ENCODE measurements around the gene CCDC192. TPM values are rescaled to one million over a fixed set of nuclear protein-coding genes. Genes with fewer than 3 reads are reported as not detected.
A peak's percentile ranks its signal among the peaks of the same experiment; 100 is the strongest.

The CCDC192 gene
- total RNA-seq, 1 experiment from 2014 or later, result not detected

DNA sequence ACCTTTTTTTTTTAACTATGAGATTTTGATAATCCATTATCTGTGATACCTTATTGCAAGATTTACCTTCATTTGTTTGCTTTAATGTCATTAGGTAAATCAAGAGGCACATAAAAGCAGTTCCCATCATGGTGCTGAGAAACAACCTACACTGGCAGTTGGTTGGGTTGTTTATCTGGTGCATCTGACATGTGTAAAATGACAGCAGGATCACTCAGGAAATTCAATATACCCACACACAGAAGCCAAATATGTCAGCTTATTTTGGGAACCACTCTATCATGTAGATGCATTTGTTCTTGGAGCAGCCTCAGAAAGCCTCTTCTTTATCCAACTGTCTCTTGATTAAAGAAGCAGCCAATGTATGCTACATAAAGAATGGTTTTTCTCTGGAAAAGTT, 7.8 kb upstream of the CCDC192 start:
- no peak for DNase-seq (ENCODE audit: unreplicated experiment)
- Mint-ChIP-seq H3K36me3 (ENCODE audit: insufficient read depth, unreplicated experiment) (peaks cover 5% of the 10 kb centered on the region), H3K27ac (ENCODE audit: low read depth, unreplicated experiment) (no peak overlapping the region), H3K27me3 (ENCODE audit: insufficient read depth, unreplicated experiment) (peaks cover 17% of the 10 kb centered on the region), H3K4me1 (ENCODE audit: insufficient read depth, unreplicated experiment) (peaks cover 21% of the 10 kb centered on the region), H3K4me3 (ENCODE audit: unreplicated experiment) (no peak overlapping the region), H3K9me3 (ENCODE audit: unreplicated experiment) (no peaks in the 10 kb centered on the region)
- POLR2A ChIA-PET, result no interaction called here
- no TSS peak for BruUV-seq (replicated peaks)
- CTCF ChIA-PET, result no interaction called here
- intact Hi-C loops (cut with micrococcal nuclease), result no loop called here
- TF ChIP-seq, protein P1, sequence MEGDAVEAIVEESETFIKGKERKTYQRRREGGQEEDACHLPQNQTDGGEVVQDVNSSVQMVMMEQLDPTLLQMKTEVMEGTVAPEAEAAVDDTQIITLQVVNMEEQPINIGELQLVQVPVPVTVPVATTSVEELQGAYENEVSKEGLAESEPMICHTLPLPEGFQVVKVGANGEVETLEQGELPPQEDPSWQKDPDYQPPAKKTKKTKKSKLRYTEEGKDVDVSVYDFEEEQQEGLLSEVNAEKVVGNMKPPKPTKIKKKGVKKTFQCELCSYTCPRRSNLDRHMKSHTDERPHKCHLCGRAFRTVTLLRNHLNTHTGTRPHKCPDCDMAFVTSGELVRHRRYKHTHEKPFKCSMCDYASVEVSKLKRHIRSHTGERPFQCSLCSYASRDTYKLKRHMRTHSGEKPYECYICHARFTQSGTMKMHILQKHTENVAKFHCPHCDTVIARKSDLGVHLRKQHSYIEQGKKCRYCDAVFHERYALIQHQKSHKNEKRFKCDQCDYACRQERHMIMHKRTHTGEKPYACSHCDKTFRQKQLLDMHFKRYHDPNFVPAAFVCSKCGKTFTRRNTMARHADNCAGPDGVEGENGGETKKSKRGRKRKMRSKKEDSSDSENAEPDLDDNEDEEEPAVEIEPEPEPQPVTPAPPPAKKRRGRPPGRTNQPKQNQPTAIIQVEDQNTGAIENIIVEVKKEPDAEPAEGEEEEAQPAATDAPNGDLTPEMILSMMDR (IDR thresholded peaks at IDR 0.05; ENCODE audit: unreplicated experiment), result no peak

DNA sequence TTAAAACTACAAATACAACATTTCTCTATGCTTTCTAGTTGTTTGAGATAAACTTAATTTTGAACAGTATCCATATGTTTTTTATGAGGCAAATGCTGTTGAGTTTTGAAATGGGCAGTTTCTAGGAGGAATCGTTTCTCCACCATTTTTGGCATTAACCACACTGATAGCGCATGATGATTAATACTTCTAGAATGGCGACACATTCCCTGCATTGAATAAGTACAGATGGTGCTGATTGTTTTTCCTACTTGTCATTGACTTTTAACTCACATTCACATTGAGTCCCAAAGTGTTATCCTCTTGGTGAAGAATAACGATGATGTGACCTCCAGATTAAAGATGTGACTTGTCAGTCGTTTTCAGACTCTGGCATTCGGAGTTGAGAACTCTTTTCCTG, 6.5 kb upstream of the CCDC192 start:
- no TSS peak for BruUV-seq (replicated peaks)
- Mint-ChIP-seq H3K27me3 (ENCODE audit: insufficient read depth, unreplicated experiment) (peaks cover 25% of the 10 kb centered on the region), H3K36me3 (ENCODE audit: insufficient read depth, unreplicated experiment) (peaks cover 5% of the 10 kb centered on the region), H3K27ac (ENCODE audit: low read depth, unreplicated experiment) (no peak overlapping the region), H3K4me1 (ENCODE audit: insufficient read depth, unreplicated experiment) (peaks cover 21% of the 10 kb centered on the region), H3K4me3 (ENCODE audit: unreplicated experiment) (no peak overlapping the region), H3K9me3 (ENCODE audit: unreplicated experiment) (no peaks in the 10 kb centered on the region)
- CTCF ChIA-PET, result interaction anchor here (0.5 kb wide), 1 partner anchor 165 kb away, joined by 4 read pairs; no protein-coding TSS in a partner anchor
- peak; percentile 52 for DNase-seq (ENCODE audit: unreplicated experiment)
- POLR2A ChIA-PET, result interaction anchor here (0.9 to 1.0 kb wide), 2 partner anchors 8 to 110 kb away, joined by 3 read pairs; no protein-coding TSS in a partner anchor
- TF ChIP-seq, protein P1 (IDR thresholded peaks at IDR 0.05; ENCODE audit: unreplicated experiment), result no peak
- intact Hi-C loops (cut with micrococcal nuclease), result no loop called here

DNA sequence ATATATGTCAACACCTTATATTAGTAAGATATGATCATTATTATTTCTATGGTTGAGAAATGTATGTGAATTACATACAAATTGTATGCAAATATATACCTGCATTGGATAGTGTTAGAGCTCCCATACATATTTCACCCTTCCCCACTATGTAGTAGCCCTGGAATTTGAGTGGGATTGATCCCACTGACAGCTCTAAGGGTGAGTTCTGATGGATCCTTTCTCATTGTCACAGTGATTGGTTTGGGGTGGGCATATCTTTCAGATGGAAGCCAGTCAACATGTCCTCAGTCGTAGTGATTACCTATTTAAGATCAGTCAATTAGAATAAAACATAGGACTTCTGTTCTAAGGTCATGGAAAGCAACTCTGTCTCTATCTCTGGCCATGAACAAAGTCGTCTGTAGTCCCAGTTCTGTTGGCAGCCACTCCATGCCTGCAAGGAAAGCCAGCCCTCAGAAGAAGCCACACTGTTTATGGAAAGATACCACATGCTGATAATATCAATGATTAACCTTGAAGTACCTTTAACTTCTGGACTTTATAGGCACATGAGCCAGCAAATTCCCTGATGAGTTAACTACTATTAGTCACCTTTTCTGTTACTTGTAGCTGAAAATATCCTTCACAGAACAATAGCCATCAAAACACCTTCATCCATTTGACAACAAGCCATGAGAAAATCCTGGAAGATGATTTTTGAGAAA, 5.1 kb upstream of the CCDC192 start:
- Mint-ChIP-seq H3K9me3 (ENCODE audit: unreplicated experiment) (no peaks in the 10 kb centered on the region), H3K4me3 (ENCODE audit: unreplicated experiment) (no peak overlapping the region), H3K27ac (ENCODE audit: low read depth, unreplicated experiment) (peak overlapping the region; percentile 40), H3K27me3 (ENCODE audit: insufficient read depth, unreplicated experiment) (peaks cover 25% of the 10 kb centered on the region), H3K36me3 (ENCODE audit: insufficient read depth, unreplicated experiment) (peaks cover 5% of the 10 kb centered on the region), H3K4me1 (ENCODE audit: insufficient read depth, unreplicated experiment) (peaks cover 21% of the 10 kb centered on the region)
- peak; percentile 41 for DNase-seq (ENCODE audit: unreplicated experiment)
- ChIA-PET POLR2A (interaction anchor here (0.5 to 1.4 kb wide), 4 partner anchors 13 to 1173 kb away, joined by 3 to 10 read pairs (median 3); no protein-coding TSS in a partner anchor), CTCF (no interaction called here)
- BruUV-seq (replicated peaks), result no TSS peak
- intact Hi-C loops (cut with micrococcal nuclease), result no loop called here
- TF ChIP-seq, protein P1 (IDR thresholded peaks at IDR 0.05; ENCODE audit: unreplicated experiment), result no peak

- CTCF ChIA-PET, result interaction anchor here (0.6 kb wide), 1 partner anchor 1157 kb away, joined by 3 read pairs; no protein-coding TSS in a partner anchor
- TF ChIP-seq, protein P1 (IDR thresholded peaks at IDR 0.05; ENCODE audit: unreplicated experiment), result no peak
- BruUV-seq (replicated peaks), result no TSS peak
- Mint-ChIP-seq H3K27me3 (ENCODE audit: insufficient read depth, unreplicated experiment) (peaks cover 25% of the 10 kb centered on the region), H3K36me3 (ENCODE audit: insufficient read depth, unreplicated experiment) (peaks cover 5% of the 10 kb centered on the region), H3K9me3 (ENCODE audit: unreplicated experiment) (no peaks in the 10 kb centered on the region), H3K27ac (ENCODE audit: low read depth, unreplicated experiment) (no peak overlapping the region), H3K4me1 (ENCODE audit: insufficient read depth, unreplicated experiment) (peaks cover 21% of the 10 kb centered on the region), H3K4me3 (ENCODE audit: unreplicated experiment) (no peak overlapping the region)
- intact Hi-C loops (cut with micrococcal nuclease), result no loop called here
- POLR2A ChIA-PET, result no interaction called here
- DNase-seq (ENCODE audit: unreplicated experiment), result no peak
These were observed 3.8 kb upstream of the CCDC192 start for GRCh38 chr5:127699416-127699815.

Data from MCF 10A (cell line).